DOHH2 (cell line): ENCODE data around the gene LRMDA.

Experiments
- EZH2phosphoT487 ChIP-seq: fragments of 200-600 bp; sonication (generic); IDR thresholded peaks from 2 replicates; pipeline ENCODE4 v1.6.1; 2017; ENCODE audit warnings: borderline replicate concordance, mild to moderate bottlenecking, antibody characterized with exemption, low read length, moderate library complexity, mixed read lengths
- TF ChIP-seq, protein P1 (sequence below): fragments of 200-600 bp; sonication (generic); IDR thresholded peaks from one replicate; pipeline ENCODE4 v1.5.1; 2014; ENCODE audit warnings: antibody characterized with exemption, mild to moderate bottlenecking, low read depth, low read length; ENCODE audit not compliant: poor library complexity, severe bottlenecking

DNA sequence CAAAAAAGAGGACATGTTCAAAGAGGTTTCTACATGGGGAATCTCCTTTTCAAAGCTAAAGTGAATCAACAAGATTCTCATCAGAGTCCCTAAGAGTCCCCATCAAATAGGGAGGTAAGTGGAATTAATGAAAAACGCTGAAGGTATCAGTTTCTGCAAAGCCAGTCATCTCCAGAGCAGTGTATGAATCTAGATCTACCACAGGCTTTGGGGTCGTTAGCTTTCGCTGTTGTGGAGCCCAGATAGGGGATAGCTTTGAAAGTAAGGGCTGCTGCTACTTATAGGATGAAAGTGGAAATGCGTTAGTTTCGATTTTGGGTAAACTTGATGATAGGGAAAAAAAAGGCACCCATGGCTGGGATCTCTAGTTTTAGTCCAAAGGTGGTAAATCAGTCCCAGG, 748.4 kb downstream of the LRMDA start:
- TF ChIP-seq, protein P1, sequence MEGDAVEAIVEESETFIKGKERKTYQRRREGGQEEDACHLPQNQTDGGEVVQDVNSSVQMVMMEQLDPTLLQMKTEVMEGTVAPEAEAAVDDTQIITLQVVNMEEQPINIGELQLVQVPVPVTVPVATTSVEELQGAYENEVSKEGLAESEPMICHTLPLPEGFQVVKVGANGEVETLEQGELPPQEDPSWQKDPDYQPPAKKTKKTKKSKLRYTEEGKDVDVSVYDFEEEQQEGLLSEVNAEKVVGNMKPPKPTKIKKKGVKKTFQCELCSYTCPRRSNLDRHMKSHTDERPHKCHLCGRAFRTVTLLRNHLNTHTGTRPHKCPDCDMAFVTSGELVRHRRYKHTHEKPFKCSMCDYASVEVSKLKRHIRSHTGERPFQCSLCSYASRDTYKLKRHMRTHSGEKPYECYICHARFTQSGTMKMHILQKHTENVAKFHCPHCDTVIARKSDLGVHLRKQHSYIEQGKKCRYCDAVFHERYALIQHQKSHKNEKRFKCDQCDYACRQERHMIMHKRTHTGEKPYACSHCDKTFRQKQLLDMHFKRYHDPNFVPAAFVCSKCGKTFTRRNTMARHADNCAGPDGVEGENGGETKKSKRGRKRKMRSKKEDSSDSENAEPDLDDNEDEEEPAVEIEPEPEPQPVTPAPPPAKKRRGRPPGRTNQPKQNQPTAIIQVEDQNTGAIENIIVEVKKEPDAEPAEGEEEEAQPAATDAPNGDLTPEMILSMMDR: no peak
- no peak for TF ChIP-seq EZH2phosphoT487
